H9 (cell line): ENCODE measurements around the gene WDR82. TPM values are rescaled to one million over a fixed set of nuclear protein-coding genes. Genes with fewer than 3 reads are reported as not detected.
A peak's percentile ranks its signal among the peaks of the same experiment; 100 is the strongest.

Experiments
- DNase-seq: peaks from one replicate; pipeline ENCODE4 v3.0.0-alpha.2; 2017
- H2AFZ ChIP-seq: one replicate; pipeline ENCODE4 v1.6.1; 2013; ENCODE audit warnings: mild to moderate bottlenecking, low read length, control low read depth, moderate library complexity
- H2AK5ac ChIP-seq: 2 replicates; pipeline ENCODE4 v1.6.1; 2013; ENCODE audit warnings: low read length, control low read depth, mixed read lengths; ENCODE audit not compliant: insufficient read length
- H2BK120ac ChIP-seq: one replicate; pipeline ENCODE4 v1.6.1; 2013; ENCODE audit warnings: low read depth, mild to moderate bottlenecking, low read length, control low read depth, inconsistent platforms; ENCODE audit not compliant: poor library complexity, severe bottlenecking
- H2BK12ac ChIP-seq: 2 replicates; pipeline ENCODE4 v1.6.1; 2013; ENCODE audit warnings: low read length, control low read depth, mixed read lengths, low read depth; ENCODE audit not compliant: insufficient read length
- H2BK15ac ChIP-seq: 2 replicates; pipeline ENCODE4 v1.6.1; 2013; ENCODE audit warnings: low read depth, low read length, control low read depth
- H2BK20ac ChIP-seq: one replicate; pipeline ENCODE4 v1.6.1; 2013; ENCODE audit warnings: low read depth, mild to moderate bottlenecking, low read length, control low read depth, inconsistent platforms; ENCODE audit not compliant: poor library complexity, severe bottlenecking
- H2BK5ac ChIP-seq: 2 replicates; pipeline ENCODE4 v1.6.1; 2013; ENCODE audit warnings: low read length, control low read depth, mixed read lengths; ENCODE audit not compliant: insufficient read length
- H3K14ac ChIP-seq: 2 replicates; pipeline ENCODE4 v1.6.1; 2013; ENCODE audit warnings: low read length, control low read depth; ENCODE audit not compliant: insufficient read depth
- H3K18ac ChIP-seq: 2 replicates; pipeline ENCODE4 v1.6.1; 2013; ENCODE audit warnings: low read depth, mild to moderate bottlenecking, mixed read lengths, low read length, control low read depth; ENCODE audit not compliant: insufficient read length
- H3K23ac ChIP-seq: 2 replicates; pipeline ENCODE4 v1.6.1; 2013; ENCODE audit warnings: low read length, control low read depth, mixed read lengths, low read depth; ENCODE audit not compliant: insufficient read length
- H3K23me2 ChIP-seq: 2 replicates; pipeline ENCODE4 v1.6.1; 2013; ENCODE audit warnings: low read depth, mild to moderate bottlenecking, mixed read lengths, low read length, control low read depth; ENCODE audit not compliant: insufficient read length, poor library complexity, severe bottlenecking
- H3K27ac ChIP-seq: 2 replicates; pipeline ENCODE4 v1.5.1; 2013; ENCODE audit warnings: low read length, control low read depth, mixed read lengths, low read depth; ENCODE audit not compliant: insufficient read length
- H3K27me3 ChIP-seq: 2 replicates; pipeline ENCODE4 v1.6.1; 2013; ENCODE audit warnings: low read length, control low read depth, inconsistent platforms; ENCODE audit not compliant: insufficient read depth
- H3K4ac ChIP-seq: 2 replicates; pipeline ENCODE4 v1.6.1; 2013; ENCODE audit warnings: low read depth, mild to moderate bottlenecking, control low read depth, inconsistent platforms, low read length, moderate library complexity
- H3K4me1 ChIP-seq: 2 replicates; pipeline ENCODE4 v1.6.1; 2013; ENCODE audit warnings: low read length, control low read depth, inconsistent platforms; ENCODE audit not compliant: insufficient read depth
- H3K4me2 ChIP-seq: 2 replicates; pipeline ENCODE4 v1.6.1; 2013; ENCODE audit warnings: low read length, control low read depth, mixed read lengths; ENCODE audit not compliant: insufficient read length, insufficient read depth
- H3K56ac ChIP-seq: 2 replicates; pipeline ENCODE4 v1.6.1; 2013; ENCODE audit warnings: low read depth, mild to moderate bottlenecking, mixed read lengths, low read length, control low read depth; ENCODE audit not compliant: insufficient read length
- H3K79me1 ChIP-seq: 2 replicates; pipeline ENCODE4 v1.6.1; 2013; ENCODE audit warnings: low read depth, mild to moderate bottlenecking, moderate library complexity, low read length, control low read depth, inconsistent platforms; ENCODE audit not compliant: insufficient read depth, poor library complexity, severe bottlenecking
- H3K79me2 ChIP-seq: 2 replicates; pipeline ENCODE4 v1.6.1; 2013; ENCODE audit warnings: low read length, control low read depth, inconsistent platforms; ENCODE audit not compliant: insufficient read depth
- H3K9ac ChIP-seq: 2 replicates; pipeline ENCODE4 v1.6.1; 2013; ENCODE audit warnings: low read length, control low read depth, mixed read lengths; ENCODE audit not compliant: insufficient read length; ENCODE audit errors: extremely low read depth
- H3K9me3 ChIP-seq: one replicate; pipeline ENCODE4 v1.6.1; 2013; ENCODE audit warnings: low read depth, low read length, inconsistent platforms; ENCODE audit not compliant: control insufficient read depth
- H3T11ph ChIP-seq: one replicate; pipeline ENCODE4 v1.6.1; 2013; ENCODE audit warnings: mild to moderate bottlenecking, low read length, control low read depth, inconsistent platforms
- H4K20me1 ChIP-seq: one replicate; pipeline ENCODE4 v1.6.1; 2013; ENCODE audit not compliant: control insufficient read depth, insufficient read length, insufficient read depth
- H4K5ac ChIP-seq: 2 replicates; pipeline ENCODE4 v1.6.1; 2013; ENCODE audit warnings: low read depth, mild to moderate bottlenecking, mixed read lengths, low read length, control low read depth; ENCODE audit not compliant: insufficient read length
- H4K8ac ChIP-seq: replicated peaks from 2 replicates; pipeline ENCODE4 v1.6.1; 2013; ENCODE audit warnings: low read length, control low read depth, mixed read lengths, low read depth; ENCODE audit not compliant: insufficient read length
- H4K91ac ChIP-seq: 2 replicates; pipeline ENCODE4 v1.6.1; 2013; ENCODE audit warnings: low read depth, mild to moderate bottlenecking, moderate library complexity, mixed read lengths, low read length, control low read depth; ENCODE audit not compliant: insufficient read length
- H3K27ac Mint-ChIP-seq, 3 experiments: 2 replicates in 2 of 3; 3 replicates in 1 of 3; pipeline ENCODE4 v1.8.0; 2020 to 2021; ENCODE audit warnings: mixed read lengths in 3 of 3, mild to moderate bottlenecking in 1 of 3, moderate library complexity in 1 of 3
- H3K27me3 Mint-ChIP-seq: 2 replicates; pipeline ENCODE4 v1.8.0; 2021; ENCODE audit warnings: low read depth, mild to moderate bottlenecking, moderate library complexity, mixed read lengths
- H3K36me3 Mint-ChIP-seq, 3 experiments: 2 replicates in 2 of 3; 3 replicates in 1 of 3; pipeline ENCODE4 v1.8.0; 2020 to 2021; ENCODE audit warnings: low read depth in 3 of 3, mixed read lengths in 3 of 3; ENCODE audit not compliant: insufficient read depth in 1 of 3
- H3K4me1 Mint-ChIP-seq, 2 experiments: 2 replicates each; pipeline ENCODE4 v1.8.0; 2020; ENCODE audit warnings: mixed read lengths in 2 of 2
- H3K4me3 Mint-ChIP-seq, 2 experiments: 2 replicates in 1 of 2; 3 replicates in 1 of 2; pipeline ENCODE4 v1.8.0; 2020 to 2021; ENCODE audit warnings: mild to moderate bottlenecking in 2 of 2, mixed read lengths in 2 of 2, moderate library complexity in 1 of 2
- H3K9me3 Mint-ChIP-seq, 2 experiments: 2 replicates in 1 of 2; 3 replicates in 1 of 2; pipeline ENCODE4 v1.8.0; 2020; ENCODE audit warnings: mild to moderate bottlenecking in 2 of 2, mixed read lengths in 2 of 2, moderate library complexity in 1 of 2
- WGBS: extraction: QIAGEN DNeasy Blood & Tissue Kit; methylation state at CpG from one replicate; pipeline ENCODE4 v1.1.7; 2013; ENCODE audit warnings: missing lambda C conversion rate, low lambda C conversion rate, mixed read lengths; ENCODE audit not compliant: insufficient read length; ENCODE audit errors: extremely low coverage; 5-methylcytosine and 5-hydroxymethylcytosine counted together
- total RNA-seq: library from RNA; stranded (reverse); gene quantifications from 2 replicates; pipeline ENCODE4 v1.2.1, GENCODE V29; 2021
- TF ChIP-seq, protein P1 (sequence below): fragments of 200-600 bp; sonication (generic); conservative IDR thresholded peaks from 3 replicates; pipeline ENCODE4 v1.8.0; 2021; ENCODE audit warnings: antibody characterized with exemption, mild to moderate bottlenecking

WDR82 gene
- total RNA-seq, 1 experiment from 2014 or later: 83.1 TPM

DNA sequence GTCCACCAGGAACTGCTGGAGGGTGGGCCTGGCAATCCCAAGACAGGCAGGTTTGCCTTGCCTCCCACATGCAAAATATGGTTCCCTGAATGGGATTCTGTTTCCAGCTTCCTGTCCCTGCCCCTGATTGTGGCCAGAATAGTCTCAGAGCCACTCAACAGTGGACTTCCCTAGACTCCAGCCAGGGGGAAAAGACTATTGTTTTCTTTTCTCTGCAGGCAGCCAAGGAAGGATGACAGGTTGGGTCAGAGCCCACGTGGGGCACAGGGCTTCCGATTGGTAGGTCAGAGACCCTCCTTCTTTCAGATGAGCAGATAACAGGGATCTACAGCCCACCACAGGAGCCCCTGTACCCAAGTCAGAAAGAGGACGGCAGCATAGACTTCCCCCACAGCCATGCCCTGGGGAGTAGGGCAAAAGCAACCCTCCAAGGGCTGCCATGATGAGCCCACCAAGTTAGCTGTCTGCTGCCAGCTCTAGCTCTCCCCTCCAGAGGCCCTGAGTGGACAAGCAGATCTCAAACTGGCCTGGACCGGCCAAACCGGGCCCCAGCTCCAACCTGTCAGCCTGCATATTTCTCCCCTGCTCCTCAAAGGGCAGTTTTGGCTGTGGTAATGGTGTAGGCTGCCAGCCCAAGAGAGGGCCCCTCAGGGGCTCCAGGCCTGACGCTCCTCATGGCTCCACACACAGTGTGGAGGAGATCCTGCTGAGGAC is 59.4 kb downstream of the WDR82 start:
- H2BK15ac ChIP-seq: no peak overlapping the region
- Mint-ChIP-seq H3K9me3 (no peaks in the 10 kb centered on the region; a peak in 2 of 5 replicates), H3K27me3 (no peaks in the 10 kb centered on the region; the same call in 1 of the 2 replicates), H3K4me1 (peaks cover 4 to 9% of the 10 kb centered on the region in 2 experiments), H3K27ac (peak overlapping the region in 1 of 3 experiments; percentile 46; a peak in 1 of 7 replicates), H3K36me3 (peaks cover 8 to 22% (median 17%) of the 10 kb centered on the region in 3 experiments; a peak in 6 of 7 replicates), H3K4me3 (no peak overlapping the region)
- no peak overlapping the region for H3K23ac ChIP-seq
- no peak overlapping the region for H3K18ac ChIP-seq
- WGBS: no CpG with 5 or more reads among the region's 6 CpGs
- peak; percentile 29 for DNase-seq
- H2BK20ac ChIP-seq: no peak overlapping the region
- no peak overlapping the region for H2BK120ac ChIP-seq
- H3K4me2 ChIP-seq: no peak overlapping the region
- H4K8ac ChIP-seq: no peak overlapping the region
- no peaks in the 10 kb centered on the region; the same call in 1 of the 2 replicates for H3K4me1 ChIP-seq
- no peak overlapping the region for H3K27ac ChIP-seq
- H2AK5ac ChIP-seq: no peak overlapping the region
- no peaks in the 10 kb centered on the region for H3K9me3 ChIP-seq
- no peak overlapping the region for H2AFZ ChIP-seq
- H4K5ac ChIP-seq: no peak overlapping the region
- no peak overlapping the region for H4K91ac ChIP-seq
- no peaks in the 10 kb centered on the region for H3K79me1 ChIP-seq
- no peak overlapping the region for H3K9ac ChIP-seq
- H3K79me2 ChIP-seq: no peaks in the 10 kb centered on the region
- no peak overlapping the region for H2BK12ac ChIP-seq
- H4K20me1 ChIP-seq: peaks cover 3% of the 10 kb centered on the region
- no peaks in the 10 kb centered on the region for H3K27me3 ChIP-seq
- no peaks in the 10 kb centered on the region for H3K23me2 ChIP-seq
- TF ChIP-seq, protein P1, sequence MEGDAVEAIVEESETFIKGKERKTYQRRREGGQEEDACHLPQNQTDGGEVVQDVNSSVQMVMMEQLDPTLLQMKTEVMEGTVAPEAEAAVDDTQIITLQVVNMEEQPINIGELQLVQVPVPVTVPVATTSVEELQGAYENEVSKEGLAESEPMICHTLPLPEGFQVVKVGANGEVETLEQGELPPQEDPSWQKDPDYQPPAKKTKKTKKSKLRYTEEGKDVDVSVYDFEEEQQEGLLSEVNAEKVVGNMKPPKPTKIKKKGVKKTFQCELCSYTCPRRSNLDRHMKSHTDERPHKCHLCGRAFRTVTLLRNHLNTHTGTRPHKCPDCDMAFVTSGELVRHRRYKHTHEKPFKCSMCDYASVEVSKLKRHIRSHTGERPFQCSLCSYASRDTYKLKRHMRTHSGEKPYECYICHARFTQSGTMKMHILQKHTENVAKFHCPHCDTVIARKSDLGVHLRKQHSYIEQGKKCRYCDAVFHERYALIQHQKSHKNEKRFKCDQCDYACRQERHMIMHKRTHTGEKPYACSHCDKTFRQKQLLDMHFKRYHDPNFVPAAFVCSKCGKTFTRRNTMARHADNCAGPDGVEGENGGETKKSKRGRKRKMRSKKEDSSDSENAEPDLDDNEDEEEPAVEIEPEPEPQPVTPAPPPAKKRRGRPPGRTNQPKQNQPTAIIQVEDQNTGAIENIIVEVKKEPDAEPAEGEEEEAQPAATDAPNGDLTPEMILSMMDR: no peak
- H2BK5ac ChIP-seq: no peak overlapping the region
- no peak overlapping the region for H3T11ph ChIP-seq
- no peak overlapping the region for H3K4ac ChIP-seq
- H3K56ac ChIP-seq: no peak overlapping the region
- H3K14ac ChIP-seq: no peak overlapping the region; the same call in 1 of the 2 replicates
